Retinal pigment epithelial cell (primary cell): Measurements from ENCODE around the gene IQCC.

Source experiments
- DNase-seq: peaks from one replicate; pipeline ENCODE4 v3.0.0-alpha.2; 2010; ENCODE audit warnings: low read depth
- H3K4me3 ChIP-seq: 2 replicates; pipeline ENCODE4 v1.5.1; 2011; ENCODE audit warnings: mild to moderate bottlenecking, low read length, control low read depth, moderate library complexity
- CTCF ChIP-seq: conservative IDR thresholded peaks from 2 replicates; pipeline ENCODE4 v1.5.1; 2011; ENCODE audit warnings: low read depth, low read length, control low read depth, inconsistent platforms

IQCC gene

GRCh38 chr1:32249831-32250525 is 44.5 kb downstream of the IQCC start:
- no peak for TF ChIP-seq CTCF
- H3K4me3 ChIP-seq, result no peak overlapping the region
- DNase-seq, result no peak

- no peak within 1 kb of the TSS for H3K4me3 ChIP-seq
- DNase-seq, result no peak
Observed at GRCh38 chr1:32250893-32251716, 45.6 kb downstream of the IQCC start, which contains the start of gene LCK. TSS of gene LCK (plus strand) at chr1:32251265. CDS start at chr1:32274330, 23,065 bp downstream.

GRCh38 chr1:32255072-32256071 is 49.9 kb downstream of the IQCC start:
- H3K4me3 ChIP-seq, result no peak overlapping the region
- no peak for TF ChIP-seq CTCF
- DNase-seq, result no peak

More at GRCh38 chr1:32250893-32251716, 45.6 kb downstream of the IQCC start, which contains the start of gene LCK:
- no peak for TF ChIP-seq CTCF

GRCh38 chr1:32256473-32257226 is 51.2 kb downstream of the IQCC start:
- H3K4me3 ChIP-seq, result no peak overlapping the region
- DNase-seq, result no peak
- TF ChIP-seq CTCF, result no peak

GRCh38 chr1:32257227-32257508 is 51.7 kb downstream of the IQCC start:
- no peak for TF ChIP-seq CTCF
- no peak overlapping the region for H3K4me3 ChIP-seq
- no peak for DNase-seq
